SK-N-SH (cell line): Measurements from ENCODE around the gene KCTD15. TPM values are rescaled to one million over a fixed set of nuclear protein-coding genes. Genes with fewer than 3 reads are reported as not detected.

Experiments used
- CTCF ChIA-PET: fragments of 300-600, 350-600 bp; formaldehyde crosslinking; extraction: SDS; loops from one replicate; lab custom pipeline; 2021; lab: Yijun Ruan, JAX
- POLR2A ChIA-PET: fragments of 350-600 bp; sonication (Branson Sonifier 250); formaldehyde crosslinking; extraction: SDS; loops from one replicate; lab custom pipeline; 2020; ENCODE audit warnings: antibody characterized with exemption, inconsistent platforms; lab: Yijun Ruan, JAX
- DNase-seq: peaks from one replicate; pipeline ENCODE4 v3.0.0; 2012
- H2AFZ ChIP-seq: fragments of 200-600 bp; sonication (generic); 2 replicates; pipeline ENCODE4 v1.8.1; 2016; ENCODE audit warnings: antibody characterized with exemption, mild to moderate bottlenecking, low read depth
- H3F3A ChIP-seq: fragments of 200-600 bp; sonication (generic); replicated peaks from 2 replicates; pipeline ENCODE3; 2016; ENCODE audit warnings: antibody characterized with exemption, mild to moderate bottlenecking; ENCODE audit not compliant: insufficient read depth
- H3K27ac ChIP-seq, 2 experiments: fragments of 200-500 bp in 1 of 2; fragments of 200-600 bp in 1 of 2; sonication (Bioruptor generic) in 1 of 2; sonication (generic), shearing (Covaris generic) in 1 of 2; 2 replicates each; pipeline versions ENCODE4 v1.5.1 to v1.6.1; 2014 to 2016; ENCODE audit warnings: low read depth in 2 of 2, inconsistent platforms in 1 of 2, low read length in 1 of 2, mild to moderate bottlenecking in 1 of 2, mixed read lengths in 1 of 2
- H3K27me3 ChIP-seq: fragments of 200-600 bp; sonication (generic), shearing (Covaris generic); 2 replicates; pipeline ENCODE4 v1.6.1; 2016; ENCODE audit warnings: mixed run types; ENCODE audit not compliant: insufficient read depth
- H3K36me3 ChIP-seq, 2 experiments: fragments of 200-500 bp in 1 of 2; fragments of 200-600 bp in 1 of 2; sonication (Bioruptor generic) in 1 of 2; sonication (generic) in 1 of 2; replicated peaks in 1 of 2; 2 replicates each; pipeline versions ENCODE3 to v1.5.1; 2014 to 2016; ENCODE audit warnings: low read length in 1 of 2, mild to moderate bottlenecking in 1 of 2; ENCODE audit not compliant: insufficient read depth in 2 of 2, control insufficient read depth in 1 of 2
- H3K4me1 ChIP-seq, 2 experiments: fragments of 200-500 bp in 1 of 2; fragments of 200-600 bp in 1 of 2; sonication (Bioruptor generic) in 1 of 2; sonication (generic), shearing (Covaris generic) in 1 of 2; 2 replicates each; pipeline versions ENCODE4 v1.5.1 to v1.6.1; 2014 to 2016; ENCODE audit warnings: low read depth in 1 of 2, low read length in 1 of 2, mixed run types in 1 of 2; ENCODE audit not compliant: insufficient read depth in 2 of 2, control insufficient read depth in 1 of 2
- H3K4me2 ChIP-seq: fragments of 200-600 bp; sonication (generic), shearing (Covaris generic); 2 replicates; pipeline ENCODE4 v1.6.1; 2017; ENCODE audit warnings: mixed run types
- H3K4me3 ChIP-seq, 2 experiments: fragments of 200-500 bp in 1 of 2; fragments of 200-600 bp in 1 of 2; sonication (Bioruptor generic) in 1 of 2; sonication (generic), shearing (Covaris generic) in 1 of 2; 2 replicates each; pipeline versions ENCODE4 v1.5.1 to v1.8.1; 2014 to 2016; ENCODE audit warnings: low read depth in 2 of 2, inconsistent platforms in 1 of 2, low read length in 1 of 2, mild to moderate bottlenecking in 1 of 2, mixed read lengths in 1 of 2, moderate library complexity in 1 of 2
- H3K79me2 ChIP-seq: fragments of 200-600 bp; sonication (generic); 2 replicates; pipeline ENCODE4 v1.8.1; 2017; ENCODE audit warnings: mild to moderate bottlenecking; ENCODE audit not compliant: insufficient read depth
- H3K9ac ChIP-seq: fragments of 200-600 bp; sonication (generic); 2 replicates; pipeline ENCODE4 v1.6.1; 2017; ENCODE audit warnings: mixed run types
- H3K9me2 ChIP-seq: fragments of 200-600 bp; sonication (generic); 2 replicates; pipeline ENCODE4 v1.6.1; 2017; ENCODE audit warnings: mixed run types
- H3K9me3 ChIP-seq: fragments of 200-600 bp; sonication (generic); 2 replicates; pipeline ENCODE4 v1.6.1; 2017; ENCODE audit warnings: mixed run types, mild to moderate bottlenecking, moderate library complexity
- H4K20me1 ChIP-seq: fragments of 200-600 bp; sonication (generic); 2 replicates; pipeline ENCODE4 v1.6.1; 2017; ENCODE audit warnings: mild to moderate bottlenecking, mixed run types; ENCODE audit not compliant: insufficient read depth
- CHD2 ChIP-seq: fragments of 150-350 bp; IDR thresholded peaks from 2 replicates; pipeline ENCODE4 v1.6.1; 2018; ENCODE audit warnings: low read length; ENCODE audit not compliant: partially characterized antibody
- FOXM1 ChIP-seq: IDR thresholded peaks from 2 replicates; pipeline ENCODE4 v1.4.0; 2012; ENCODE audit warnings: low read depth, mild to moderate bottlenecking
- GABPA ChIP-seq: IDR thresholded peaks from 2 replicates; pipeline ENCODE4 v1.4.0; 2012; ENCODE audit warnings: low read depth, mild to moderate bottlenecking
- JUND ChIP-seq: IDR thresholded peaks from 2 replicates; pipeline ENCODE4 v1.4.0; 2012
- MEF2A ChIP-seq: IDR thresholded peaks from 2 replicates; pipeline ENCODE4 v1.4.0; 2012; ENCODE audit warnings: low read depth, borderline replicate concordance
- NRF1 ChIP-seq: IDR thresholded peaks from 2 replicates; pipeline ENCODE4 v1.6.1; 2012; ENCODE audit warnings: low read depth, mild to moderate bottlenecking, low read length
- RAD21 ChIP-seq: IDR thresholded peaks from 2 replicates; pipeline ENCODE4 v1.6.1; 2012; ENCODE audit warnings: mild to moderate bottlenecking, low read length
- RFX5 ChIP-seq: IDR thresholded peaks from 2 replicates; pipeline ENCODE4 v1.6.1; 2012; ENCODE audit warnings: mild to moderate bottlenecking, improper control_type of control experiment, low read length
- SIN3A ChIP-seq: IDR thresholded peaks from 2 replicates; pipeline ENCODE4 v1.6.1; 2012; ENCODE audit warnings: low read depth, mild to moderate bottlenecking, low read length, moderate library complexity, borderline replicate concordance
- SMC3 ChIP-seq: IDR thresholded peaks from 2 replicates; pipeline ENCODE4 v1.6.1; 2012; ENCODE audit warnings: low read depth, low read length, improper control_type of control experiment
- TAF1 ChIP-seq: IDR thresholded peaks from 2 replicates; pipeline ENCODE4 v1.6.1; 2012; ENCODE audit warnings: low read depth, mild to moderate bottlenecking, low read length, moderate library complexity, borderline replicate concordance
- TCF12 ChIP-seq: IDR thresholded peaks from 2 replicates; pipeline ENCODE4 v1.4.0; 2012
- TEAD4 ChIP-seq: IDR thresholded peaks from 2 replicates; pipeline ENCODE4 v1.4.0; 2012; ENCODE audit warnings: mild to moderate bottlenecking, borderline replicate concordance; ENCODE audit not compliant: insufficient read depth
- WGBS: methylation state at CpG from one replicate; pipeline ENCODE4 v1.1.6; 2017; ENCODE audit warnings: low lambda C conversion rate; 5-methylcytosine and 5-hydroxymethylcytosine counted together
- polyA plus RNA-seq, 3 experiments: library from polyadenylated mRNA; depleted of rRNA; stranded (reverse); fragments of >200 nt; gene quantifications; 2 replicates each; pipeline ENCODE4 v1.2.3, GENCODE V29; 2012
- TF ChIP-seq, protein P1 (sequence below): fragments of 150-350 bp; IDR thresholded peaks from 2 replicates; pipeline ENCODE4 v1.6.1; 2017; ENCODE audit warnings: antibody characterized with exemption, low read length, low read depth, borderline replicate concordance
- TF ChIP-seq, protein P2 (sequence below): IDR thresholded peaks from 2 replicates; pipeline ENCODE4; 2012
- TF ChIP-seq, protein P3 (sequence below): fragments of 150-350 bp; IDR thresholded peaks from 2 replicates; pipeline ENCODE4 v1.6.1; 2016; ENCODE audit warnings: mild to moderate bottlenecking, low read depth, low read length
- TF ChIP-seq, protein P4 (sequence below): IDR thresholded peaks from 2 replicates; pipeline ENCODE4 v1.4.0; 2012; ENCODE audit warnings: low read depth
- TF ChIP-seq, protein P5 (sequence below): IDR thresholded peaks from 2 replicates; pipeline ENCODE4 v1.4.0; 2012; ENCODE audit warnings: low read depth, borderline replicate concordance

Gene KCTD15
- polyA plus RNA-seq, 1 of the 3 experiments (the other 2 are of a cell fraction) = 15.5 TPM

DNA sequence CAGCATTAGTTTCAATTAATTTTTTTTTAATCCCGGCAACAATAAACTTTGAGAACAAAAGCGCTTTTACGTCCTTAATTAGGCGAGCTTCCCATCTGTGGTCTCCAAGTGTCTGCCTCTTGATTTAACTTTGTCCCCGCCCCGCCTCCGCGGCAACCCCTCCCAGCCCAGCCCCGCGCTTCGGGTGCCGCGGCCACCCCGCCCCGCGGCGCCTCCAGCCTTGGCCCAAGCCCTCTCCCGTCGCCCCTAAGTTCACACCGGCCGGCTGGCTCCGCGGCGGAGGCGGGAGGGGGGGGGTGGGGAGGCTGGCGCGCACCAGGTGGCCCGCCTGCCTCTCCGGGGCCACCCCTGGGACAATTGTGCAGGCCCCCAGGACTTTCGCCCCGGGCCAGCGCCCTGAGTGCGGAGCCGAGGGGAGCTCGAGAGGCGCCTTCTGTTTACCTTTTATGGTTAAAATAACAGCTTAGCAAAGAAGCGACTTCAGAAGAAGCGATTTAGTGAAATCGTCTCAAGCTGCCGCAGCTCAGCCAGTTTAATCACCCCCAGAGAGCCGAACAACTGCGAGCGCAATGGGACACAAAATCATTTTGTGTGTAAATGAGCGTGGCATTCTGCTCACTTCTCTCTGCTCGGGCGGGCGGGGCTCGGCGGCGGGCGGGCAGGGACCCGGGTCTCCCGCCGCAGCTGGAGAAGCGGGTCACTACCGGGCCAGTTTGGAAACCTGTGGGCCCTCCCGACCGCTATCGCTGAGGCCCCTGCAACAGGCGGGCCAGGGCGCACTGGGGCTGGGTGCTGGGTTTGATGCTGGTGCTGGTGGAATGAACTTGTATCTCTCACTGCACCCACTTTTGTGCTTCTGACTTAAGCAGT lies 1.4 kb downstream of the KCTD15 start:
- peak overlapping the region; percentile 62; the same call in 1 of the 2 replicates for H3K9ac ChIP-seq
- POLR2A ChIA-PET = interaction anchor here (0.5 to 3.1 kb wide), 13 partner anchors 15 to 362 kb away, joined by 3 to 24 read pairs (median 6); no protein-coding TSS in a partner anchor

DNA sequence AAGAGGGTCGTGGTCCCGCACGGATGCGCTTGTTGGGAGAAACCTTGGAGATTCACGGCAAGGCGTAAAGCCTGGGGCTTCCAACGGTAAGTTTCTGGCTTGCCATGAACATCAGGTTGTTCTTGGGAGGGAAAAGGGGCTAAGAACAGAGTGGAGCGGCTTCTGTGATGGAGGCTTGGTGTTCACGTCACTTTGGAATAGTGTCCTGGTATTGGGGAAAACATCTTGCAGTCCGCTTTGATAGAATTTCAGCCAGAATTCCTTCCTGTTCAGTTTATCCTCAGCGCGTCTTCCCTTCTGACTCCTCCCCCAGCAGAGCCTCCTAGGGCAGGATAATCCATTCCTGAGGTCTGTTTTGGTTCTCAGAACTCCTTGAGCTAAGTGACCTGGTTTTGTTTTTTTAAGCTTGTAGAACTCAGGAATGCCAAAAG lies 2.0 kb downstream of the KCTD15 start:
- Histone ChIP-seq H2AFZ (no peak overlapping the region), H3F3A (peaks cover 5% of the 10 kb centered on the region), H3K4me2 (no peak overlapping the region), H3K9me2 (no peaks in the 10 kb centered on the region), H3K4me3 (no peak overlapping the region; a peak in 1 of 4 replicates), H3K9me3 (no peaks in the 10 kb centered on the region), H3K36me3 (peaks cover 0 to 6% of the 10 kb centered on the region in 2 experiments), H3K9ac (no peak overlapping the region), H3K27me3 (no peaks in the 10 kb centered on the region), H3K27ac (peak overlapping the region in 1 of 2 experiments; percentile 82; a peak in 2 of 4 replicates), H3K4me1 (peaks cover 0 to 39% of the 10 kb centered on the region in 2 experiments; a peak in 2 of 4 replicates), H4K20me1 (no peaks in the 10 kb centered on the region), H3K79me2 (no peaks in the 10 kb centered on the region)
- TF ChIP-seq, protein P1, sequence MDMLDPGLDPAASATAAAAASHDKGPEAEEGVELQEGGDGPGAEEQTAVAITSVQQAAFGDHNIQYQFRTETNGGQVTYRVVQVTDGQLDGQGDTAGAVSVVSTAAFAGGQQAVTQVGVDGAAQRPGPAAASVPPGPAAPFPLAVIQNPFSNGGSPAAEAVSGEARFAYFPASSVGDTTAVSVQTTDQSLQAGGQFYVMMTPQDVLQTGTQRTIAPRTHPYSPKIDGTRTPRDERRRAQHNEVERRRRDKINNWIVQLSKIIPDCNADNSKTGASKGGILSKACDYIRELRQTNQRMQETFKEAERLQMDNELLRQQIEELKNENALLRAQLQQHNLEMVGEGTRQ = no peak
- TF ChIP-seq CHD2 = no peak
- TF ChIP-seq, protein P2, sequence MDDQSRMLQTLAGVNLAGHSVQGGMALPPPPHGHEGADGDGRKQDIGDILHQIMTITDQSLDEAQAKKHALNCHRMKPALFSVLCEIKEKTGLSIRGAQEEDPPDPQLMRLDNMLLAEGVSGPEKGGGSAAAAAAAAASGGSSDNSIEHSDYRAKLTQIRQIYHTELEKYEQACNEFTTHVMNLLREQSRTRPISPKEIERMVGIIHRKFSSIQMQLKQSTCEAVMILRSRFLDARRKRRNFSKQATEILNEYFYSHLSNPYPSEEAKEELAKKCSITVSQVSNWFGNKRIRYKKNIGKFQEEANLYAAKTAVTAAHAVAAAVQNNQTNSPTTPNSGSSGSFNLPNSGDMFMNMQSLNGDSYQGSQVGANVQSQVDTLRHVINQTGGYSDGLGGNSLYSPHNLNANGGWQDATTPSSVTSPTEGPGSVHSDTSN = no peak
- TF ChIP-seq, protein P3, sequence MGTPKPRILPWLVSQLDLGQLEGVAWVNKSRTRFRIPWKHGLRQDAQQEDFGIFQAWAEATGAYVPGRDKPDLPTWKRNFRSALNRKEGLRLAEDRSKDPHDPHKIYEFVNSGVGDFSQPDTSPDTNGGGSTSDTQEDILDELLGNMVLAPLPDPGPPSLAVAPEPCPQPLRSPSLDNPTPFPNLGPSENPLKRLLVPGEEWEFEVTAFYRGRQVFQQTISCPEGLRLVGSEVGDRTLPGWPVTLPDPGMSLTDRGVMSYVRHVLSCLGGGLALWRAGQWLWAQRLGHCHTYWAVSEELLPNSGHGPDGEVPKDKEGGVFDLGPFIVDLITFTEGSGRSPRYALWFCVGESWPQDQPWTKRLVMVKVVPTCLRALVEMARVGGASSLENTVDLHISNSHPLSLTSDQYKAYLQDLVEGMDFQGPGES = no peak
- TF ChIP-seq MEF2A = no peak
- TF ChIP-seq RFX5 = no peak
- TF ChIP-seq TAF1 = no peak
- no peak for TF ChIP-seq RAD21
- no peak for TF ChIP-seq TCF12
- TF ChIP-seq, protein P4, sequence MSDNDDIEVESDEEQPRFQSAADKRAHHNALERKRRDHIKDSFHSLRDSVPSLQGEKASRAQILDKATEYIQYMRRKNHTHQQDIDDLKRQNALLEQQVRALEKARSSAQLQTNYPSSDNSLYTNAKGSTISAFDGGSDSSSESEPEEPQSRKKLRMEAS = no peak
- no peak for TF ChIP-seq JUND
- POLR2A ChIA-PET = interaction anchor here (1.1 to 3.1 kb wide), 5 partner anchors 14 to 107 kb away, joined by 3 to 24 read pairs (median 7); no protein-coding TSS in a partner anchor
- WGBS = 93% methylated on average over 12 of the region's 12 CpGs
- CTCF ChIA-PET = interaction anchor here (1.1 to 8.8 kb wide), 5 partner anchors 15 to 298 kb away, joined by 3 to 79 read pairs (median 40); no protein-coding TSS in a partner anchor
- DNase-seq = peak; percentile 21

More for the DNA sequence above, 1.4 kb downstream of the KCTD15 start:
- Histone ChIP-seq H3K79me2 (no peaks in the 10 kb centered on the region), H4K20me1 (no peaks in the 10 kb centered on the region), H3K4me3 (peak overlapping the region; percentile 49 to 75), H3K27ac (peak overlapping the region in 1 of 2 experiments; percentile 82; a peak in 2 of 4 replicates), H3K36me3 (peaks cover 0 to 5% of the 10 kb centered on the region in 2 experiments), H2AFZ (peak overlapping the region; percentile 74), H3K9me3 (no peaks in the 10 kb centered on the region), H3K27me3 (no peaks in the 10 kb centered on the region), H3K9me2 (no peaks in the 10 kb centered on the region), H3K4me2 (peak overlapping the region; percentile 93), H3F3A (peaks cover 5% of the 10 kb centered on the region), H3K4me1 (peaks cover 0 to 40% of the 10 kb centered on the region in 2 experiments; a peak in 2 of 4 replicates)
- no peak for TF ChIP-seq SMC3
- TF ChIP-seq, protein P5, sequence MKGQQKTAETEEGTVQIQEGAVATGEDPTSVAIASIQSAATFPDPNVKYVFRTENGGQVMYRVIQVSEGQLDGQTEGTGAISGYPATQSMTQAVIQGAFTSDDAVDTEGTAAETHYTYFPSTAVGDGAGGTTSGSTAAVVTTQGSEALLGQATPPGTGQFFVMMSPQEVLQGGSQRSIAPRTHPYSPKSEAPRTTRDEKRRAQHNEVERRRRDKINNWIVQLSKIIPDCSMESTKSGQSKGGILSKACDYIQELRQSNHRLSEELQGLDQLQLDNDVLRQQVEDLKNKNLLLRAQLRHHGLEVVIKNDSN = no peak
- no peak for TF ChIP-seq MEF2A
- no peak for TF ChIP-seq TEAD4
- no peak for TF ChIP-seq NRF1
- no peak for TF ChIP-seq GABPA
- TF ChIP-seq SIN3A = no peak
- TF ChIP-seq FOXM1 = no peak
- TF ChIP-seq, protein P3 = no peak
- peak; percentile 82 for DNase-seq
- CTCF ChIA-PET = interaction anchor here (1.4 to 8.8 kb wide), 7 partner anchors 7 to 298 kb away, joined by 3 to 79 read pairs (median 12); no protein-coding TSS in a partner anchor
- 47% methylated on average over 56 of the region's 61 CpGs for WGBS
